IPS-15b (cell line): ENCODE measurements around the gene SOCS7.

Experiments
- H3K27me3 ChIP-seq: one replicate; pipeline ENCODE4 v1.6.1; 2013; ENCODE audit warnings: low read length; ENCODE audit not compliant: control insufficient read depth, insufficient read depth
- H3K36me3 ChIP-seq: one replicate; pipeline ENCODE4 v1.6.1; 2013; ENCODE audit warnings: low read length; ENCODE audit not compliant: control insufficient read depth, insufficient read depth
- H3K4me1 ChIP-seq: one replicate; pipeline ENCODE4 v1.6.1; 2013; ENCODE audit warnings: mild to moderate bottlenecking, low read length; ENCODE audit not compliant: control insufficient read depth, insufficient read depth
- H3K4me3 ChIP-seq: one replicate; pipeline ENCODE4 v1.5.1; 2013; ENCODE audit warnings: low read depth, low read length
- H3K9ac ChIP-seq: one replicate; pipeline ENCODE4 v1.6.1; 2013; ENCODE audit warnings: low read depth, mild to moderate bottlenecking, low read length
- H3K9me3 ChIP-seq: one replicate; pipeline ENCODE4 v1.6.1; 2013; ENCODE audit warnings: mild to moderate bottlenecking, low read length; ENCODE audit not compliant: control insufficient read depth, insufficient read depth

The SOCS7 gene

GRCh38 chr17:38328620-38329019 is 23.0 kb upstream of the SOCS7 start:
- peaks cover 16% of the 10 kb centered on the region for H3K4me1 ChIP-seq
- no peaks in the 10 kb centered on the region for H3K9me3 ChIP-seq
- H3K4me3 ChIP-seq: no peak overlapping the region
- H3K27me3 ChIP-seq: no peaks in the 10 kb centered on the region
- no peaks in the 10 kb centered on the region for H3K36me3 ChIP-seq
- no peak overlapping the region for H3K9ac ChIP-seq

GRCh38 chr17:38329284-38329683 is 22.4 kb upstream of the SOCS7 start:
- peaks cover 13% of the 10 kb centered on the region for H3K4me1 ChIP-seq
- H3K36me3 ChIP-seq: no peaks in the 10 kb centered on the region
- no peaks in the 10 kb centered on the region for H3K9me3 ChIP-seq
- no peak overlapping the region for H3K4me3 ChIP-seq
- no peak overlapping the region for H3K9ac ChIP-seq
- H3K27me3 ChIP-seq: no peaks in the 10 kb centered on the region

GRCh38 chr17:38329808-38330730 is 21.6 kb upstream of the SOCS7 start:
- H3K9me3 ChIP-seq: no peaks in the 10 kb centered on the region

GRCh38 chr17:38330941-38331411 is 20.7 kb upstream of the SOCS7 start:
- H3K27me3 ChIP-seq: no peaks in the 10 kb centered on the region
- no peak overlapping the region for H3K9ac ChIP-seq
- no peaks in the 10 kb centered on the region for H3K36me3 ChIP-seq
- no peak overlapping the region for H3K4me3 ChIP-seq
- no peaks in the 10 kb centered on the region for H3K9me3 ChIP-seq
- no peaks in the 10 kb centered on the region for H3K4me1 ChIP-seq

More at GRCh38 chr17:38329808-38330730, 21.6 kb upstream of the SOCS7 start:
- Histone ChIP-seq H3K27me3 (no peaks in the 10 kb centered on the region), H3K4me3 (no peak overlapping the region), H3K36me3 (no peaks in the 10 kb centered on the region), H3K4me1 (peaks cover 7% of the 10 kb centered on the region), H3K9ac (peak overlapping the region; percentile 2)

- Histone ChIP-seq H3K9ac (no peak overlapping the region), H3K4me3 (no peak overlapping the region), H3K27me3 (no peaks in the 10 kb centered on the region), H3K4me1 (no peaks in the 10 kb centered on the region), H3K36me3 (no peaks in the 10 kb centered on the region), H3K9me3 (no peaks in the 10 kb centered on the region)
Measured at GRCh38 chr17:38332735-38333134, 18.9 kb upstream of the SOCS7 start.

- H3K9ac ChIP-seq: no peak overlapping the region
- H3K36me3 ChIP-seq: no peaks in the 10 kb centered on the region
- H3K4me3 ChIP-seq: no peak overlapping the region
- H3K9me3 ChIP-seq: no peaks in the 10 kb centered on the region
- no peaks in the 10 kb centered on the region for H3K4me1 ChIP-seq
- H3K27me3 ChIP-seq: no peaks in the 10 kb centered on the region
Measured at GRCh38 chr17:38333635-38334295, 17.9 kb upstream of the SOCS7 start.

GRCh38 chr17:38334480-38335364 is 16.9 kb upstream of the SOCS7 start:
- Histone ChIP-seq H3K27me3 (no peaks in the 10 kb centered on the region), H3K4me1 (no peaks in the 10 kb centered on the region), H3K36me3 (no peaks in the 10 kb centered on the region)

GRCh38 chr17:38336838-38337237 is 14.8 kb upstream of the SOCS7 start:
- Histone ChIP-seq H3K9me3 (no peaks in the 10 kb centered on the region), H3K9ac (no peak overlapping the region), H3K36me3 (no peaks in the 10 kb centered on the region)

More at GRCh38 chr17:38334480-38335364, 16.9 kb upstream of the SOCS7 start:
- H3K4me3 ChIP-seq: no peak overlapping the region
- peak overlapping the region; percentile 24 for H3K9ac ChIP-seq
- H3K9me3 ChIP-seq: no peaks in the 10 kb centered on the region

GRCh38 chr17:38338053-38338452 is 13.6 kb upstream of the SOCS7 start:
- H3K4me3 ChIP-seq: no peak overlapping the region
- H3K9me3 ChIP-seq: no peaks in the 10 kb centered on the region
- H3K4me1 ChIP-seq: peaks cover 6% of the 10 kb centered on the region
- no peaks in the 10 kb centered on the region for H3K27me3 ChIP-seq
- no peaks in the 10 kb centered on the region for H3K36me3 ChIP-seq
- no peak overlapping the region for H3K9ac ChIP-seq

More at GRCh38 chr17:38336838-38337237, 14.8 kb upstream of the SOCS7 start:
- Histone ChIP-seq H3K4me1 (peaks cover 6% of the 10 kb centered on the region), H3K4me3 (no peak overlapping the region), H3K27me3 (no peaks in the 10 kb centered on the region)

GRCh38 chr17:38338535-38338934 is 13.1 kb upstream of the SOCS7 start:
- Histone ChIP-seq H3K9ac (no peak overlapping the region), H3K9me3 (no peaks in the 10 kb centered on the region), H3K27me3 (no peaks in the 10 kb centered on the region), H3K4me1 (peaks cover 6% of the 10 kb centered on the region), H3K36me3 (no peaks in the 10 kb centered on the region), H3K4me3 (no peak overlapping the region)

GRCh38 chr17:38339891-38340290 is 11.8 kb upstream of the SOCS7 start:
- Histone ChIP-seq H3K9ac (no peak overlapping the region), H3K36me3 (no peaks in the 10 kb centered on the region), H3K4me1 (peaks cover 6% of the 10 kb centered on the region), H3K9me3 (no peaks in the 10 kb centered on the region), H3K4me3 (no peak overlapping the region), H3K27me3 (no peaks in the 10 kb centered on the region)
